ENCODE results near the gene ANXA8. TPM values are rescaled to one million over a fixed set of nuclear protein-coding genes. Genes with fewer than 3 reads are reported as not detected.
A peak's percentile ranks its signal among the peaks of the same experiment; 100 is the strongest.

ANXA8 gene
- total RNA-seq, 1 experiment from 2014 or later, result 0.72 TPM

- Histone ChIP-seq H3K27ac (ENCODE audit: low read length) (no peak overlapping the region), H3K36me3 (ENCODE audit: control insufficient read depth, insufficient read depth, low read length) (no peaks in the 10 kb centered on the region), H3K9me3 (ENCODE audit: control insufficient read depth, insufficient read depth, low read depth, low read length) (no peaks in the 10 kb centered on the region), H3K4me3 (ENCODE audit: low read depth in 2 of 2, low read length in 2 of 2) (no peak overlapping the region), H3K27me3 (ENCODE audit: control insufficient read depth, insufficient read depth, low read length) (no peaks in the 10 kb centered on the region), H3K4me1 (ENCODE audit: control insufficient read depth, insufficient read depth, low read length) (0 out of 2 replicates have a peak, but pooled peaks cover 3% of the 10 kb centered on the region)
- no peak for TF ChIP-seq TCF7L2 (IDR thresholded peaks at IDR 0.05; ENCODE audit: low read depth, low read length)
- TF ChIP-seq CTCF (IDR thresholded peaks at IDR 0.05), result no peak
- no peak for TF ChIP-seq SIN3A (IDR thresholded peaks at IDR 0.05; ENCODE audit: borderline replicate concordance, insufficient read depth, low read depth, low read length)
- no peak for TF ChIP-seq REST (IDR thresholded peaks at IDR 0.05; ENCODE audit: insufficient read depth in 1 of 2, low read depth in 2 of 2, low read length in 1 of 2)
- no peak for TF ChIP-seq POLR2AphosphoS5 (IDR thresholded peaks at IDR 0.05; ENCODE audit: low read depth, low read length)
- DNase-seq (ENCODE audit: low read depth, low spot score), result no peak
- BruUV-seq (replicated peaks), result no TSS peak
- in situ Hi-C loops (cut with HindIII; ENCODE audit: low pct_unique_long_range_greater_than_20kb, low sequenced_read_pairs) (no loop called here), intact Hi-C loops (cut with micrococcal nuclease; ENCODE audit: unreplicated experiment) (no loop called here)
- no peak for ATAC-seq
- ChIA-PET CTCF (no interaction called here), POLR2A (interaction anchor here (0.5 kb wide), 1 partner anchor 440 kb away, joined by 10 read pairs; no protein-coding TSS in a partner anchor)
Measured at GRCh38 chr10:47453141-47454007, 30.5 kb downstream of the ANXA8 start.

GRCh38 chr10:47452495-47453140 is 31.3 kb downstream of the ANXA8 start:
- TF ChIP-seq SIN3A (IDR thresholded peaks at IDR 0.05; ENCODE audit: borderline replicate concordance, insufficient read depth, low read depth, low read length), result no peak
- no peak for TF ChIP-seq POLR2AphosphoS5 (IDR thresholded peaks at IDR 0.05; ENCODE audit: low read depth, low read length)
- no peak for TF ChIP-seq TCF7L2 (IDR thresholded peaks at IDR 0.05; ENCODE audit: low read depth, low read length)
- TF ChIP-seq REST (IDR thresholded peaks at IDR 0.05; ENCODE audit: insufficient read depth in 1 of 2, low read depth in 2 of 2, low read length in 1 of 2), result no peak
- no peak for TF ChIP-seq CTCF (IDR thresholded peaks at IDR 0.05)
- no peaks in the 10 kb centered on the region for H3K27me3 ChIP-seq (ENCODE audit: control insufficient read depth, insufficient read depth, low read length)
- ChIA-PET CTCF (no interaction called here), POLR2A (no interaction called here)
- H3K9me3 ChIP-seq (ENCODE audit: control insufficient read depth, insufficient read depth, low read depth, low read length), result no peaks in the 10 kb centered on the region
- H3K4me3 ChIP-seq (ENCODE audit: low read depth in 2 of 2, low read length in 2 of 2), result no peak overlapping the region
- no peak overlapping the region for H3K27ac ChIP-seq (ENCODE audit: low read length)
- in situ Hi-C loops (cut with HindIII; ENCODE audit: low pct_unique_long_range_greater_than_20kb, low sequenced_read_pairs) (no loop called here), intact Hi-C loops (cut with micrococcal nuclease; ENCODE audit: unreplicated experiment) (no loop called here)
- H3K36me3 ChIP-seq (ENCODE audit: control insufficient read depth, insufficient read depth, low read length), result no peaks in the 10 kb centered on the region
- 0 out of 2 replicates have a peak, but pooled peaks cover 3% of the 10 kb centered on the region for H3K4me1 ChIP-seq (ENCODE audit: control insufficient read depth, insufficient read depth, low read length)
- DNase-seq (ENCODE audit: low read depth, low spot score) (no peak), ATAC-seq (peak; percentile 17; the same call in 1 of the 2 replicates)
- BruUV-seq (replicated peaks), result no TSS peak

All from Panc1 (cell line).